Daoy (cell line): Measurements from ENCODE around the gene CATSPERE. TPM values are rescaled to one million over a fixed set of nuclear protein-coding genes. Genes with fewer than 3 reads are reported as not detected.

Experiments used
- DNase-seq: peaks from one replicate; pipeline ENCODE4 v3.0.0-alpha.2; 2015; ENCODE audit warnings: low read depth
- total RNA-seq: library from RNA; depleted of rRNA; stranded (reverse); fragments of >200 nt; shearing (Covaris generic); gene quantifications from 2 replicates; pipeline ENCODE4 v1.2.3, GENCODE V29; 2014; rRNA removed

The CATSPERE gene
- 0.17 TPM in 1 of 2 replicates, not detected in the other for total RNA-seq

- peak; percentile 87 for DNase-seq
Observed at GRCh38 chr1:244461245-244462071, at the start of gene CATSPERE. TSS of gene CATSPERE (plus strand) at chr1:244461273. CDS start at chr1:244461430, 157 bp downstream.

- DNase-seq = no peak
Observed at GRCh38 chr1:244412176-244412575, 48.9 kb upstream of the CATSPERE start.

GRCh38 chr1:244413736-244414135 lies 47.3 kb upstream of the CATSPERE start:
- DNase-seq = no peak

- DNase-seq = no peak
Observed at GRCh38 chr1:244414543-244414942, 46.5 kb upstream of the CATSPERE start.

- no peak for DNase-seq
Observed at GRCh38 chr1:244419024-244419423, 42.0 kb upstream of the CATSPERE start.

- DNase-seq = no peak
Observed at GRCh38 chr1:244422174-244422573, 38.9 kb upstream of the CATSPERE start.

- DNase-seq = no peak
Observed at GRCh38 chr1:244424649-244425334, 36.3 kb upstream of the CATSPERE start.

- no peak for DNase-seq
Observed at GRCh38 chr1:244427647-244428046, 33.4 kb upstream of the CATSPERE start.

GRCh38 chr1:244429818-244430217 lies 31.3 kb upstream of the CATSPERE start:
- DNase-seq = no peak

GRCh38 chr1:244431166-244431565 lies 29.9 kb upstream of the CATSPERE start:
- DNase-seq = no peak

- peak; percentile 34 for DNase-seq
Observed at GRCh38 chr1:244435562-244436205, 25.4 kb upstream of the CATSPERE start.

- DNase-seq = peak; percentile 19
Observed at GRCh38 chr1:244436336-244437085, 24.6 kb upstream of the CATSPERE start.

- DNase-seq = no peak
Observed at GRCh38 chr1:244437086-244437468, 24.0 kb upstream of the CATSPERE start.

- no peak for DNase-seq
Observed at GRCh38 chr1:244439391-244440032, 21.6 kb upstream of the CATSPERE start.

- no peak for DNase-seq
Observed at GRCh38 chr1:244442850-244443249, 18.2 kb upstream of the CATSPERE start.

- DNase-seq = no peak
Observed at GRCh38 chr1:244444854-244445253, 16.2 kb upstream of the CATSPERE start.

GRCh38 chr1:244445320-244446181 lies 15.5 kb upstream of the CATSPERE start:
- no peak for DNase-seq

GRCh38 chr1:244447024-244447423 lies 14.0 kb upstream of the CATSPERE start:
- no peak for DNase-seq

- no peak for DNase-seq
Observed at GRCh38 chr1:244447552-244447951, 13.5 kb upstream of the CATSPERE start.
